Stimulated activated naive CD8-positive, alpha-beta T cell treated with anti-CD3 and anti-CD28 coated beads, Interleukin-15, Interleukin-2, amounts not matched to agents 100 ng/mL and 50 ng/mL, for 24 hours (primary cell): Measurements from ENCODE around the gene CA10.

Experiments
- H3K27ac Mint-ChIP-seq: one replicate; pipeline ENCODE4 v1.8.0; 2021; ENCODE audit warnings: mild to moderate bottlenecking, mixed read lengths
- H3K27me3 Mint-ChIP-seq: one replicate; pipeline ENCODE4 v1.8.0; 2021; ENCODE audit warnings: mixed read lengths
- H3K36me3 Mint-ChIP-seq: one replicate; pipeline ENCODE4 v1.8.0; 2021; ENCODE audit warnings: low read depth, mixed read lengths
- H3K4me1 Mint-ChIP-seq: one replicate; pipeline ENCODE4 v1.8.0; 2021; ENCODE audit warnings: low read depth, mixed read lengths
- H3K4me3 Mint-ChIP-seq: one replicate; pipeline ENCODE4 v1.8.0; 2021; ENCODE audit warnings: mild to moderate bottlenecking, mixed read lengths
- H3K9me3 Mint-ChIP-seq: one replicate; pipeline ENCODE4 v1.8.0; 2021; ENCODE audit warnings: mixed read lengths

Gene CA10

DNA sequence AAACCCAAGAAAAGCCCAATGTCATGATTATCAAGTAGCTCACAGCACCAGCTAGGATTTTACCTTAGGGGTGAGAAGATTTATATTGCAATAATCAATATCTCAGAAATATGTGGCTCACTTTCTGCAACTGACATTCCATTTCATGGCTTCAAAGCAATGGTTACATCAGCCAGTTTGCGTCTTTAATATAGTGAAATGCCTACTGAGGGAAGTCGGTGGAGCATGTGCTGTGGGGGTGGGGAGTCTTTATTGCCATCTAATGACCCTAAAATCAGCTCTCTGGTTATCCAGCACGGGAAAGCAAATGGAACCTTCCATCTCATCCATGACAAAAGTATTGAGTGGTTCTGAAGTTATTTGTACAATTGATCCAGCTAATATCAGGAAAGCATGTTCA is 395.5 kb downstream of the CA10 start:
- no peak overlapping the region for H3K4me3 Mint-ChIP-seq
- H3K27me3 Mint-ChIP-seq = peaks cover 31% of the 10 kb centered on the region
- H3K36me3 Mint-ChIP-seq = no peaks in the 10 kb centered on the region
- no peaks in the 10 kb centered on the region for H3K9me3 Mint-ChIP-seq
- H3K27ac Mint-ChIP-seq = no peak overlapping the region
- no peaks in the 10 kb centered on the region for H3K4me1 Mint-ChIP-seq

DNA sequence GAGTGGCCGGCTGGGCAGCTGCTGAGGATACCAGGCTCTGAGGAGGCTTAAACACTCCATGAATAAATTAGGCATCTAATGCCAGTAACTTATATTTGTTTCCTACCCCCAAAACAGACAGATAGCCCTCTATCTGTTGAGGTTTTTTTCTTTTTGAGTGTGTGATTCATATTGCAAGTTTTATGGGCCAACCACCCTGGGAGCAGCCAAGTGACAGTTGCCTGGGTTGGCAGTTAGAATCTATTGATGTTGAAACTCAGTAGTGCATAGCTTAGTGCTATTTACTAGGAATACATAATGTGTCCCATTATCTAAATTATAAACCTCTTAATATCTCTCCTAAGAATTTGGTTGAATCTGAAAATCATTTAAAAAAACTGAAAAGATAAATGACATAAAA is 397.4 kb downstream of the CA10 start:
- H3K36me3 Mint-ChIP-seq = no peaks in the 10 kb centered on the region
- no peaks in the 10 kb centered on the region for H3K9me3 Mint-ChIP-seq
- H3K4me3 Mint-ChIP-seq = no peak overlapping the region
- H3K4me1 Mint-ChIP-seq = no peaks in the 10 kb centered on the region
- no peak overlapping the region for H3K27ac Mint-ChIP-seq
- peaks cover 26% of the 10 kb centered on the region for H3K27me3 Mint-ChIP-seq

DNA sequence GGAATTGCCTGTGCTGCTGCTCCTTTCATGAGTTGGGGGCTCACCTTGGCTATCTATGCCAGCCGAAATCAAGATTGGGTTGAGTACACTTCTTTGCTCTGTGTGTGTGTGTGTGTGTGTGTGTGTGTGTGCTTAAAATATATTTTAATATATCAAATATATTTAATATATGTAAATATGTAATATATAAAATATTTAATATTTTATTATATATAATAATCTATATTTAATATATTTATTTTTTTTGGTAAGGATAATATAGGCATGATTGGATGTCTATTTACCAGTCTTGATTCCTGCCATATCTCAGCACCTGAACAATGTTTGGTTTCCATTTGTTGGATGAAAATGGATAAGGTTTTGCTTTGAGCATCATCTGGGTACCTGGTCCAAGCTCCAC is 399.3 kb downstream of the CA10 start:
- Mint-ChIP-seq H3K27ac (no peak overlapping the region), H3K27me3 (peaks cover 19% of the 10 kb centered on the region), H3K9me3 (no peaks in the 10 kb centered on the region), H3K4me3 (no peak overlapping the region), H3K36me3 (no peaks in the 10 kb centered on the region), H3K4me1 (no peaks in the 10 kb centered on the region)

DNA sequence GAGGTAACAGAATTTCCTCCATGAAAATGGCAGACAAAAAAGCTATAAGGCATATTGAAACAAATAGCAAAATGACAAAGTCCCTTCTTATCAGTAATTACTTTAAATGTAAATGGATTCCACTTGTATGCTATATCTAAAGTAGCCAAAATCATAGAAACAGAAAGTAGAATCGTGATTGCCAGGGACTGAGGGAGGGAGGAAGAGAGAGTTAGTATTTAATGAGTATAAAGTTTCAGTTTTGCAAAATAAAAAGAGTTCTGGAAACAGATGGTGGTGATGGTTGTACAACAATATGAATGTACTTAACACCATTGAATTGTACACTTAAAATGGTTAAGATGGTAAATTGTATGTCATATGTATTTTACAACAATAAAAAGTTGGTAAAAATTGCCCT is 407.4 kb downstream of the CA10 start:
- H3K4me1 Mint-ChIP-seq = no peaks in the 10 kb centered on the region

DNA sequence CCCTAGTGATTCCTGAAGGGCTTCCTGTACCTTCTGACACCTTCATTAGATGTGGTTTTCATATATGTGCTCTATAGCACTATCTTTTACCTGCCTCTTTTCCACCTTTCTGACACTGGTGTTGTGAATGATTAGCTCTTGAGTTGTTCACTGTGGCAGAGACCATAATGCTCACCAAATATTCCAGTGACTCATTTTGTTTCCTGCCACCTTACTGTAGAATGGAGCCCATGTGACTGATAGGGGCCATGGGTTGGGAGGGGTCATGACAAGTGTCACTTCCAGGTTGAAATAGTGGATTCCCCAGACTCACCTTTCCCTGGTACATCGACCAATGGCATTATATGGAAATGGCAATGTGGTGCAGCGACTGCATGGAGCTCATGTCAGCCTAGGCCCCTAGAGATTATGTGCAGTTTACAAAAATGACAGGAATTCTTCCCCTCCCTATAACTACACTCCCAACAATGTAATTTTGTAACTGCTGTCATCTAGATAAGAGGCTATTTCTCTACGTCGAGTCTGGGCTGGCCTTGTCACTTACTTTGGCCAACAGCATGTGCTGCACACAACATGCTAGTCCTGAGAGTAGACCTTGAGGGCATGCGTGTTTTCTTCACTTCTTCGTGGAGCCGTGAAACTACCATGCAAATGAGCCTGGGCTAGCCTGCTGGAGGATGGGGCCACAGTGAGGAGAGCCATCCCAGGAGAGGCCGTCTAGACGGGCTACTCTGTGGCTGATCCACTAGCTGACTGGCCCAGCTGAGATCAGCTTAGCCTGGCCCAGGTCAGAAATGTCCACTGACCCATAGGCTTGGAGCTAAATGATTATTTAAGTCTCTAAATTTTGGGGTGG is 409.5 kb downstream of the CA10 start:
- Mint-ChIP-seq H3K27ac (no peak overlapping the region), H3K9me3 (no peaks in the 10 kb centered on the region), H3K4me1 (no peaks in the 10 kb centered on the region), H3K36me3 (no peaks in the 10 kb centered on the region), H3K27me3 (peaks cover 9% of the 10 kb centered on the region), H3K4me3 (no peak overlapping the region)

More for the DNA sequence above, 407.4 kb downstream of the CA10 start:
- H3K27me3 Mint-ChIP-seq = no peaks in the 10 kb centered on the region
- H3K9me3 Mint-ChIP-seq = no peaks in the 10 kb centered on the region
- no peaks in the 10 kb centered on the region for H3K36me3 Mint-ChIP-seq
- no peak overlapping the region for H3K27ac Mint-ChIP-seq
- H3K4me3 Mint-ChIP-seq = no peak overlapping the region

DNA sequence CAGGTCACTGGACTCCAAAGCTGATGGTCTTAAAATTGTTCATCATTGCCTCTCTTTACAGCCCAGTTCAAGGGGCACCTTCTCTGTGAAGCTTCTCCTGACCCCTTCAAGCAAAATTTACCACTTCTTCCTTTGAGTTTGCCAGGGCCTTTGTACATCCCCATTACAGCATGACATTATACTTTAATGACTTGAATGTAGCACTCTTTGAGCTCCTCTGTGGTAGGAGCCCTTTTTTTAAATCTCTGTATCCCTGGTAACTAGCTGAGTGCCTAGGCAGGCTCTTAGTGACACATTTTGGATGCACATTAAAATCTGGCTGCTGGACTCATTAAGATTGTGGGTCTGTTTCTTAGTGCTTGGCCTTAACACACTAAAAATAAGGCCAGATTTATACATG is 412.1 kb downstream of the CA10 start:
- peaks cover 9% of the 10 kb centered on the region for H3K27me3 Mint-ChIP-seq
- H3K9me3 Mint-ChIP-seq = no peaks in the 10 kb centered on the region
- H3K4me1 Mint-ChIP-seq = no peaks in the 10 kb centered on the region
- H3K27ac Mint-ChIP-seq = no peak overlapping the region
- no peaks in the 10 kb centered on the region for H3K36me3 Mint-ChIP-seq
- H3K4me3 Mint-ChIP-seq = no peak overlapping the region

DNA sequence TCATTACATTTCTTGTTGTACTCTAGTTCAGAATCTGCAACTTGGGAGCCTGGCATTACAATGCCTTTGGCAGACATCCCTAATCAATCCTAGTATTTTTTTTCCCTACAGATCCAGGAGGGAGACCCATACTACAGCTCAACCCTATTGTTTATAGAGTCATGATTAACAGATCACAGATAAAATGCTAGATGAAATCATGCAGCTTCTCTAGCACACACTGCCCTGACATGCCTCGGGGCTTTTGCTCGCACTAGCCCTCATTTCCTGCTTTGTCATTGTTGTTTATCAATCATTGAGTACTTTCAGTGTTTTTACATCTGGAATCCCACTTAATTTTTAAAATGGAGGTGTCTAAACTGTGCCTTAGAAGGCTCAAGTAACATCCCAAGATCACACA is 412.5 kb downstream of the CA10 start:
- no peaks in the 10 kb centered on the region for H3K36me3 Mint-ChIP-seq
- H3K27me3 Mint-ChIP-seq = peaks cover 9% of the 10 kb centered on the region
- H3K27ac Mint-ChIP-seq = no peak overlapping the region
- no peaks in the 10 kb centered on the region for H3K9me3 Mint-ChIP-seq
- no peak overlapping the region for H3K4me3 Mint-ChIP-seq
- H3K4me1 Mint-ChIP-seq = no peaks in the 10 kb centered on the region

DNA sequence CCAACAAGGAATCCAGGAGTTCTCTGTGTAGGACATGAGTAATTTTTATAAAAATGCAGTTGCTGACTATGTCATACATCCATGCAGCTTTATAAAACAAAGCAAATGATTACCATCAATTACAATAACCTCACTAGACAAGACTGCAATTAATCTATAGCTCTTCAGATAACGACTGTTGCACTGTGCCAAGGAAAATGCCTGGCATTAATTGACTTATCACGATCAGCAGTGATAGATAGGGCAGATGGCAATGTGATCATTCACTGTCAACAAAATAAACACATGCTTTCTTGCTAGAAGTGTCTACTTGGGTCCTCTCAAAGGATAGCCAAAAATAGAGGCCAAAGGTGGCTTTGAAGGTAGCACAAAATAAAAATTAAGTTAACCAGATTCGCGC is 415.0 kb downstream of the CA10 start:
- H3K4me3 Mint-ChIP-seq = no peak overlapping the region
- no peaks in the 10 kb centered on the region for H3K9me3 Mint-ChIP-seq
- H3K4me1 Mint-ChIP-seq = no peaks in the 10 kb centered on the region
- H3K27me3 Mint-ChIP-seq = peaks cover 9% of the 10 kb centered on the region
- H3K36me3 Mint-ChIP-seq = no peaks in the 10 kb centered on the region
- H3K27ac Mint-ChIP-seq = no peak overlapping the region

DNA sequence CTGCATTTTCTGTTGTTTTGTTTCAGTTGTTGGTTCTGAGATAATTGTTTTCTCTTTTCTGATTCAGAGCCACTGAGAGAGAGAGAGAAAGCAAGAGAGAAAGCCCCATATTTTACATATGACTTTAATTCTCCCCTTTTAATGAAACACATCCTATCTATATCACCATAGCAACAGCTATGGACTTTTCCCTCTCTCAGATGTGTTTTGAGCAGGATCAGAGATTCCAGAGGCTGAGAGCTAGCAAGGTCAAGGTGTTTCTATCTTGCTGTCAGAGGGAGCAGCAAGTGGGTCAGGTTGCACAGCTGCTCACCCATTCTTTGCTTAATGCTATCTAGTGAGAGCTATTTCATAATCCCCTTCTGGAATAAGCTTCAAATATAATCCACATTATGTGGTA is 415.9 kb downstream of the CA10 start:
- H3K27me3 Mint-ChIP-seq = peaks cover 9% of the 10 kb centered on the region
- H3K27ac Mint-ChIP-seq = no peak overlapping the region
- no peaks in the 10 kb centered on the region for H3K9me3 Mint-ChIP-seq
- no peaks in the 10 kb centered on the region for H3K36me3 Mint-ChIP-seq
- no peaks in the 10 kb centered on the region for H3K4me1 Mint-ChIP-seq
- H3K4me3 Mint-ChIP-seq = no peak overlapping the region

DNA sequence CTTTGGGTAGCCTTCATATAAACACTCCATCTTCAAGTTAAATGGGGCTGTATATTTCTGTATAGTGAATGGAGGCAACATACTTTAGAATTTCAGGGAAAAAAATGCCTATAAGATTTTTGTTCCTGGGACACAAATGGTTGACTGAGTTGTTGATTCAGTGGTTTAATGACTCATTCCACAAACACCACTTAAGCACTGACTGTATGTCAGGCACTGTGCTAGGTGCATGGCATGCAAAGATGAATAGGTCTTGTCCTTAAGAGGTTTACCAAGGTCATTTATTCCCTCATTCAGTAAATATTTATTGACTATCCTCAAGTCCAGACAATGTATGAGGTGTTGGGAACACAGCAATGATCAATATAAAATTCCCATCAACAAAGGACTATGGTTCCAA is 417.1 kb downstream of the CA10 start:
- Mint-ChIP-seq H3K4me3 (no peak overlapping the region), H3K4me1 (no peaks in the 10 kb centered on the region), H3K36me3 (no peaks in the 10 kb centered on the region), H3K27me3 (peaks cover 9% of the 10 kb centered on the region), H3K9me3 (no peaks in the 10 kb centered on the region), H3K27ac (no peak overlapping the region)

DNA sequence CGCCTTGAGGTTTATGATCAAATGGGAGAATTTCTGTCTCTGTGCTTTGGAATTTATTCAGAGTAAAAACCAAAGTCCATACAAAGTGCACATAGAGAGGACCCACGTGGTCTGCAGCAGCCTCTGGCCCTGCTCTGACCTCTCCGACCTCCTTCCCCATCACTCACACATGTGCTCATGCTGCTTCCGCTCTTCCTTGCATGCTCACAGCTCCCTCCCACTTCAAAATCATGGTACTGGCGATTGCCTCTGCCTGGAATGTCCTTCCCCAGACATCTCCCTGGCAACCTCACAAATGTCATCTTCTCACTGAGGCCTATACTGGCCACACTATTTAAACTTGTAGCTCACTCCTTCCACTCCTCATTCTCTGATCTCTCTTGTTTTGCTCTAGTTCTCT is 418.0 kb downstream of the CA10 start:
- no peak overlapping the region for H3K27ac Mint-ChIP-seq
- no peak overlapping the region for H3K4me3 Mint-ChIP-seq
- no peaks in the 10 kb centered on the region for H3K9me3 Mint-ChIP-seq
- no peaks in the 10 kb centered on the region for H3K4me1 Mint-ChIP-seq
- no peaks in the 10 kb centered on the region for H3K36me3 Mint-ChIP-seq
- peaks cover 9% of the 10 kb centered on the region for H3K27me3 Mint-ChIP-seq

DNA sequence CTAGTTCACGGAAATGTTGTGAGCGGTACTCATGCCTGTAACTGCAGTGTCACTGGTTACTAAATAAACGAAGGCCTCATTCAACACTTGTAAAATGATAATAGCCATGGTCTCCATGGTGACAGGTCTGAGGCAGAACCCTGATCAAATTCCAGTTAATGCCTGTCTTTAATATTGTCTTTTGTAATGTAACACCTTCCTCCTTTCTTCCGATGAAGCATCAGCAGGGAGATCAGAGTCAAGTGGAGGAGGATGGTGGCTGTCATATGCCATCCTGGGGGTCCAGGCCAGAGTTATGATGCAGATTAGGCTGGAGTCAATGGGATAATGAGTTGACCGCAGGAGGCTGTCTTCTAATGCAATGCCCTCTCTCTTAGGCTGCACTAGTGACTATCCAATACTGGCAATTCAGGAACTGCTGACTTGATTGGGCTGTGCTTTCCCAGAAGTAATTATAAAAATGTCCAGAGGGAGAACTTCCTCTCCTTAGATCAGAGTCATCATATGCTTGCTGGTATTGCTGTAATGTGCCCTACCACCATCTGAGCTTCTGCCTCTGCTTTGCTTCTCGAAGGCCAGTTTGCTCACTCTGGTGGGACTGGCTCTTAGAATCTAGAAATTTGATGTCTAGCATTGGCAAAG is 419.1 kb downstream of the CA10 start:
- Mint-ChIP-seq H3K27ac (no peak overlapping the region), H3K4me1 (no peaks in the 10 kb centered on the region), H3K9me3 (no peaks in the 10 kb centered on the region), H3K27me3 (peaks cover 4% of the 10 kb centered on the region), H3K4me3 (no peak overlapping the region), H3K36me3 (no peaks in the 10 kb centered on the region)

DNA sequence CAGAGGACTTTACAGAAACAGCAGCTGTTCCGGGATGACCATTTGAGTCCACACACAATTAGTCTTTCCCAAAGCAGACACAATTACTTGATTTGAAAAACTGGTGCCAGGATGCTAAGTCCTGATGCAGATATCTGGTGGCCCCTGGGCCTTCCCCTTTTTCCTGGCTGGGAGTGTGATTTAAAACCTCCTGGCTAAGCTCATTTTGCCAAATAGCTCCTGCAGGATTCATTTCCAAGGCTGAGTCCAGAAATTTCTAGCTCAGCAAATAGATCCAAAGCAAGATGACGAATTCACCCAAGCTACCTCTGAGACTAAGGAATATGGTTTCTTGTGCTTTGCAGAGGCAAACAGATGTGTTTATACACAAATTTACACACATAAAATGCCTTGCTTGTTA is 422.2 kb downstream of the CA10 start:
- no peak overlapping the region for H3K4me3 Mint-ChIP-seq
- H3K27ac Mint-ChIP-seq = no peak overlapping the region
- peaks cover 17% of the 10 kb centered on the region for H3K27me3 Mint-ChIP-seq
- H3K4me1 Mint-ChIP-seq = no peaks in the 10 kb centered on the region
- H3K9me3 Mint-ChIP-seq = no peaks in the 10 kb centered on the region
- H3K36me3 Mint-ChIP-seq = no peaks in the 10 kb centered on the region

DNA sequence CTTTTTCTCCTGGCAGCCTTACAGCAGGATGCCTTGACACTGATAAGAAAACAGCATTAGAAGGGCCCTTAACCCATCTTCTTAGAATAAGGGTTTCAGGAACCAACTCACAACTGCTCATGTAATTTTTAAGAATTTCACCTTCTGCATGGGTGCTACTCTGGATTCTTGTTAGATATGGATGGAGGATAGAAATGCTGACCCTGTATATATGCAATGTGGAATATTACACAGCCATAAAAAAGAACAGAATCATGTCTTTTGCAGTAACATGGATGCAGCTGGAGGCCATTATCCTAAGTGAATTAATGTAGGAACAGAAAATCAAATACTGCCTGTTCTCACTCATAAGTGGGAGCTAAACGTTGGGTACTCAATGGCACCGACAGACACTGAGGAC is 423.5 kb downstream of the CA10 start:
- Mint-ChIP-seq H3K27ac (no peak overlapping the region), H3K4me1 (no peaks in the 10 kb centered on the region), H3K9me3 (no peaks in the 10 kb centered on the region), H3K27me3 (peaks cover 17% of the 10 kb centered on the region), H3K4me3 (no peak overlapping the region), H3K36me3 (no peaks in the 10 kb centered on the region)

DNA sequence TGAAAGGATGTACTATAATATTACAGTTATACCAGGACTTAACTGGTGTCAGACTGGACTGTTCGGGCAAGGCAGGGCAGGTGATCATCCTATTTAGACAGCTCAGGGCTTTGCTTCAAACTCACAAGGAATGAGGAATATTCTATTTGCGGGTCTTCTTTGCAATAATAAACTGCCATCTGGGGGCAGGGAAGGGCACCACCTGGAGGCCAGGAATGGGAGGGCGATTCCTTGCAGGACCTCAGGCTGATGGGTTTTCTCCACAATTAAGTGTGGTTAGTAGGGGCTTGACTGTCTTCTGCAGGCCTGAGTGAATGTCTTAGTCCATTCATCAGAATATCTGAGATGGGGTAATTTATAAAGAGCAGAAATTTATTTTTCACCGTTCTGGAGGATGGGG is 424.1 kb downstream of the CA10 start:
- H3K9me3 Mint-ChIP-seq = no peaks in the 10 kb centered on the region
- no peak overlapping the region for H3K27ac Mint-ChIP-seq
- peaks cover 17% of the 10 kb centered on the region for H3K27me3 Mint-ChIP-seq
- H3K4me3 Mint-ChIP-seq = no peak overlapping the region
- H3K4me1 Mint-ChIP-seq = no peaks in the 10 kb centered on the region
- H3K36me3 Mint-ChIP-seq = no peaks in the 10 kb centered on the region

DNA sequence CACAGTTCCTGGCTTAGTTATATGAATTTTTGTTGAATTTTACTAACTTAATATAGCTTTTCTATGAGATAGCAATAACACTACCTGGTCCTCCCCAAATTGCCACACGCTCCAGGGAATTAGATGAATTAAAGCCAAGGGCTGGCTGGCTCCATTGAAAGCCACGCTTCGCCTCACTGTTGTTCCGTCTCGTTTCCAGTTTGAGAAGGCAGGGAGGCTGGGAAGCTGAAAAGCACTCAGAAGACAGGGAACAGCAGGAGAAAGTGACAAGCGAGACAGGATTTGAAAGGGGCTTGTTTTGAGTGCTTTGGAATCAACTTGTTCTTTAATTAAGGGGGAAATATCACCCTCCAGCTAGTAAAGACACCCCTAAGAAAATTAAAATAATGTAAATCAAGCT is 425.3 kb downstream of the CA10 start:
- Mint-ChIP-seq H3K27me3 (peaks cover 28% of the 10 kb centered on the region), H3K9me3 (no peaks in the 10 kb centered on the region), H3K4me3 (no peak overlapping the region), H3K36me3 (no peaks in the 10 kb centered on the region), H3K4me1 (no peaks in the 10 kb centered on the region), H3K27ac (no peak overlapping the region)
